Mammary epithelial cell (primary cell): ENCODE measurements around the gene SEMA3D.

ENCODE experiments used
- EZH2 ChIP-seq: IDR thresholded peaks from 2 replicates; pipeline ENCODE4 v1.6.1; 2012; ENCODE audit warnings: low read length, inconsistent platforms, borderline replicate concordance
- TF ChIP-seq, protein P1 (sequence below), 2 donors: IDR thresholded peaks in 1 of 2; conservative IDR thresholded peaks in 1 of 2; 2 replicates each; pipeline ENCODE4 v1.5.1; 2011 to 2012; ENCODE audit warnings: inconsistent platforms in 2 of 2, low read length in 2 of 2, mild to moderate bottlenecking in 2 of 2, control low read depth in 1 of 2, low read depth in 1 of 2; ENCODE audit not compliant: insufficient read depth in 1 of 2; ENCODE audit errors: extremely low read depth in 1 of 2

DNA sequence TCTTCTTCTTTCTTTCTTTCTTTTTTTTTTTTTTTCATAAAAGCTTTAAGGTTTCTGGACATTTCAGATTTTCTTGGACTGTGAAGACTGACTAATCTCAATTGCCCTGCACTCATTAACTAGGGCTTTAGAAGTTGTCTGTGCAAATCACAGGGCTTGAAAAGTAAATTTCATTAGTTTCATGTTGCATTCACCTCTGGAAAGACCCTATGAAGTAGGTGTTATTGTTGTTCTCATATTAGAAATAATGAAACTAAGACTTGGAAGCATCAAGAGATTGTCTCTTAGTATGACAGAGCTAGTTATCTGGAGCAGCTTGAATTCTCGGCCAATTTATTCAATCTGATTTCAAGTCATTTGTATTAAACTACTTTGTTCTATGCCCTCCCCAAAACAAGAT, 28.2 kb upstream of the SEMA3D start:
- TF ChIP-seq, protein P1, sequence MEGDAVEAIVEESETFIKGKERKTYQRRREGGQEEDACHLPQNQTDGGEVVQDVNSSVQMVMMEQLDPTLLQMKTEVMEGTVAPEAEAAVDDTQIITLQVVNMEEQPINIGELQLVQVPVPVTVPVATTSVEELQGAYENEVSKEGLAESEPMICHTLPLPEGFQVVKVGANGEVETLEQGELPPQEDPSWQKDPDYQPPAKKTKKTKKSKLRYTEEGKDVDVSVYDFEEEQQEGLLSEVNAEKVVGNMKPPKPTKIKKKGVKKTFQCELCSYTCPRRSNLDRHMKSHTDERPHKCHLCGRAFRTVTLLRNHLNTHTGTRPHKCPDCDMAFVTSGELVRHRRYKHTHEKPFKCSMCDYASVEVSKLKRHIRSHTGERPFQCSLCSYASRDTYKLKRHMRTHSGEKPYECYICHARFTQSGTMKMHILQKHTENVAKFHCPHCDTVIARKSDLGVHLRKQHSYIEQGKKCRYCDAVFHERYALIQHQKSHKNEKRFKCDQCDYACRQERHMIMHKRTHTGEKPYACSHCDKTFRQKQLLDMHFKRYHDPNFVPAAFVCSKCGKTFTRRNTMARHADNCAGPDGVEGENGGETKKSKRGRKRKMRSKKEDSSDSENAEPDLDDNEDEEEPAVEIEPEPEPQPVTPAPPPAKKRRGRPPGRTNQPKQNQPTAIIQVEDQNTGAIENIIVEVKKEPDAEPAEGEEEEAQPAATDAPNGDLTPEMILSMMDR (conservative IDR thresholded peaks at IDR 0.05 in 1 of 2, IDR thresholded peaks at IDR 0.05 in 1 of 2; ENCODE audit: extremely low read depth in 1 of 2, insufficient read depth in 1 of 2, low read depth in 1 of 2, low read length in 2 of 2), result no peak
- no peak for TF ChIP-seq EZH2
